Measurements from ENCODE around the gene BPIFA2. TPM values are rescaled to one million over a fixed set of nuclear protein-coding genes. Genes with fewer than 3 reads are reported as not detected.

BPIFA2 gene
- total RNA-seq, 1 experiment from 2014 or later: not detected

- Histone ChIP-seq H2AFZ (ENCODE audit: low read depth, low read length, poor library complexity, severe bottlenecking) (no peak overlapping the region), H3K9me3 (ENCODE audit: control insufficient read depth in 1 of 2, insufficient read depth in 1 of 2, low read depth in 1 of 2, low read length in 2 of 2) (no peaks in the 10 kb centered on the region), H4K20me1 (ENCODE audit: insufficient read depth) (no peaks in the 10 kb centered on the region), H3K9me2 (ENCODE audit: insufficient read depth) (no peaks in the 10 kb centered on the region), H3K9ac (ENCODE audit: low read length) (no peak overlapping the region), H3K4me1 (ENCODE audit: control insufficient read depth in 1 of 2, insufficient read depth in 2 of 2, low read length in 2 of 2) (peaks cover 4 to 5% of the 10 kb centered on the region in 2 experiments; a peak in 1 of 4 replicates), H3K4me2 (ENCODE audit: low read length) (no peak overlapping the region), H3K79me2 (ENCODE audit: insufficient read depth, low read length) (no peaks in the 10 kb centered on the region), H3K36me3 (ENCODE audit: control insufficient read depth in 1 of 2, insufficient read depth in 2 of 2, low read length in 2 of 2) (no peaks in the 10 kb centered on the region), H3K27me3 (ENCODE audit: insufficient read depth, low read length) (0 out of 2 replicates have a peak, but pooled peaks cover 5% of the 10 kb centered on the region), H3K4me3 (replicated peaks in 1 of 2; ENCODE audit: low read depth in 1 of 2, low read length in 2 of 2) (no peak overlapping the region), H3K27ac (ENCODE audit: low read depth, low read length) (no peak overlapping the region)
- no peak for TF ChIP-seq ZNF274 (IDR thresholded peaks at IDR 0.05; ENCODE audit: low read depth, low read length)
- no peak for TF ChIP-seq POLR2A (IDR thresholded peaks at IDR 0.05; ENCODE audit: borderline replicate concordance, extremely low read depth, insufficient read depth, insufficient read length)
- TF ChIP-seq YY1 (IDR thresholded peaks at IDR 0.05; ENCODE audit: extremely low read depth, insufficient replicate concordance, low read depth, low read length): no peak
- TF ChIP-seq ELF1 (IDR thresholded peaks at IDR 0.05; ENCODE audit: borderline replicate concordance, low read depth): no peak
- no peak for TF ChIP-seq TCF7L2 (IDR thresholded peaks at IDR 0.05; ENCODE audit: borderline replicate concordance, extremely low read depth, insufficient read depth, insufficient read length)
- no peak for TF ChIP-seq RAD21 (IDR thresholded peaks at IDR 0.05; ENCODE audit: low read depth)
- TF ChIP-seq REST (IDR thresholded peaks at IDR 0.05; ENCODE audit: low read depth): no peak
- TF ChIP-seq CEBPB (IDR thresholded peaks at IDR 0.05; ENCODE audit: low read depth): no peak
- DNase-seq (ENCODE audit: low read depth, low spot score) (no peak), ATAC-seq (no peak)
- CTCF ChIA-PET: no interaction called here
- intact Hi-C loops (cut with micrococcal nuclease): no loop called here
- BruUV-seq (replicated peaks): no TSS peak
- POLR2A ChIA-PET: no interaction called here
- RAD21 ChIA-PET (ENCODE audit: low non-redundant PET in 1 of 2, low total read pairs in 2 of 2, uncharacterized antibody in 2 of 2, unreplicated experiment in 2 of 2): no interaction called here
These were observed 35.9 kb upstream of the BPIFA2 start for GRCh38 chr20:33131949-33132473.
